Measurements from ENCODE around the gene DEPP1. TPM values are rescaled to one million over a fixed set of nuclear protein-coding genes. Genes with fewer than 3 reads are reported as not detected.

DEPP1 gene
- total and polyA plus RNA-seq, 2 of the 13 experiments (the other 11 are each of a cell fraction or from before 2014, with no cell fraction given), result 14.8 to 270 TPM

DNA sequence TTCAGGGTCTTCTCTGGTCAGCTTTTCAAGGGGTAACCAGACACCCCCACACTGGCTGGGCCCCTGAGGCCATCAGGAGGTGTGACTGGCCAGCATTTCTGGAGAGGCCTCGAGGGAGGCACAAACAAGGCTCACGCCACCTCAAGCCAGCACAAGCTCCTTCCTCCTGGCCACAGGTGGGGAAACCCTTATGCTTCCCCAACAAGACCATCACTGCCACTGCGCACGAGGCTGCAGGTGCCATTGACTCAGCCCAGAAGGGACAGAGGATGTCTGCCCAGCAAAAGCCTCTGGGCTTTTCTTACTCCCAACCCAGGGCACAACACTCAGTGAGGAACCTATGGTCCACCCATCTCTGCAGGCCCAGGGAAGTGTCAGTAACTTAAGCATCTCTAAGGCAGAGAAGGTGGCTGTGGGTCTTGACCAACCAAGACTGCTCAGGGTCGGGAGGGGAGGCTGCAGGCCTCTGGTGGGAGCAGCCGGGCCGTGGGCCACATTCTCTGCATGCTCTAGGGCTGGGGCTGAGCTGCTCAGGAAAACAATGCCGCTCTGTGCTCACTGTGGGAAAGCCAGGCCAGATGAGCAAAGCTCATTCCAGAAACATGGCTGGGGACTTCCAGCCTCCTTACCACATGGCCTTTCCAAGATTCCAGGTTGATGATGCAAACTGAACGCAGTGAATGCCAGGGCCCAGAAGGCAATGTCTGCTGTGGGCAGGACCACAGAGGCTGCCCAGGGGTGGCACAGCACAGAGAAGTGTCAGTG is 43.2 kb downstream of the DEPP1 start (continued):
- TF ChIP-seq, protein P1, sequence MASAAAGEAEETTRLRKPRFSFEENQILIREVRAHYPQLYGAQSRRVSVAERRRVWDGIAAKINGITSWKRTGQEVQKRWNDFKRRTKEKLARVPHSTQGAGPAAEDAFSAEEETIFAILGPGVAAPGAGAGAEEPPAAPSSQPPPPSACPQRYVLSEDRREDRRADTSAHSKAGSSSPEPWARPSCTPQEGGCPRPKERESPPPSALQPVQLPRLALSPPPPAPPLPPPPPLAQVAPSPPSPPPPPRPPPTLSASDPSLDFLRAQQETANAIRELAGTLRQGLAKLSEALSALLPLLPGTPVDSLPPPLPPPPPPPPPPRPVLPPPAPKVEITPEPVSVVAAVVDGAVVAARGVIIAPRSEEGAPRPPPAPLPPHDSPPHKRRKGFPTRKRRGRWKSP (CRISPR knock-in tag; IDR thresholded peaks at IDR 0.05), result peak; percentile 90; the same call in 1 of the 2 replicates
- TF ChIP-seq NCOA5 (CRISPR knock-in tag; IDR thresholded peaks at IDR 0.05) (no peak), JUN (CRISPR knock-in tag; IDR thresholded peaks at IDR 0.05) (peak; percentile 93), SMARCE1 (IDR thresholded peaks at IDR 0.05; ENCODE audit: borderline replicate concordance) (no peak), ZNF788 (CRISPR knock-in tag; IDR thresholded peaks at IDR 0.05; ENCODE audit: borderline replicate concordance) (no peak; the same call in 1 of the 2 replicates), AKAP8 (CRISPR knock-in tag; IDR thresholded peaks at IDR 0.05) (no peak), NFIC (IDR thresholded peaks at IDR 0.05; ENCODE audit: low read length) (no peak), MTA1 (CRISPR knock-in tag; IDR thresholded peaks at IDR 0.05; ENCODE audit: borderline replicate concordance) (peak; percentile 75; the same call in 1 of the 2 replicates)
- TF ChIP-seq, protein P2, sequence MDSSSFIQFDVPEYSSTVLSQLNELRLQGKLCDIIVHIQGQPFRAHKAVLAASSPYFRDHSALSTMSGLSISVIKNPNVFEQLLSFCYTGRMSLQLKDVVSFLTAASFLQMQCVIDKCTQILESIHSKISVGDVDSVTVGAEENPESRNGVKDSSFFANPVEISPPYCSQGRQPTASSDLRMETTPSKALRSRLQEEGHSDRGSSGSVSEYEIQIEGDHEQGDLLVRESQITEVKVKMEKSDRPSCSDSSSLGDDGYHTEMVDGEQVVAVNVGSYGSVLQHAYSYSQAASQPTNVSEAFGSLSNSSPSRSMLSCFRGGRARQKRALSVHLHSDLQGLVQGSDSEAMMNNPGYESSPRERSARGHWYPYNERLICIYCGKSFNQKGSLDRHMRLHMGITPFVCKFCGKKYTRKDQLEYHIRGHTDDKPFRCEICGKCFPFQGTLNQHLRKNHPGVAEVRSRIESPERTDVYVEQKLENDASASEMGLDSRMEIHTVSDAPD (CRISPR knock-in tag; IDR thresholded peaks at IDR 0.05), result peak; percentile 81
- TF ChIP-seq, protein P3, sequence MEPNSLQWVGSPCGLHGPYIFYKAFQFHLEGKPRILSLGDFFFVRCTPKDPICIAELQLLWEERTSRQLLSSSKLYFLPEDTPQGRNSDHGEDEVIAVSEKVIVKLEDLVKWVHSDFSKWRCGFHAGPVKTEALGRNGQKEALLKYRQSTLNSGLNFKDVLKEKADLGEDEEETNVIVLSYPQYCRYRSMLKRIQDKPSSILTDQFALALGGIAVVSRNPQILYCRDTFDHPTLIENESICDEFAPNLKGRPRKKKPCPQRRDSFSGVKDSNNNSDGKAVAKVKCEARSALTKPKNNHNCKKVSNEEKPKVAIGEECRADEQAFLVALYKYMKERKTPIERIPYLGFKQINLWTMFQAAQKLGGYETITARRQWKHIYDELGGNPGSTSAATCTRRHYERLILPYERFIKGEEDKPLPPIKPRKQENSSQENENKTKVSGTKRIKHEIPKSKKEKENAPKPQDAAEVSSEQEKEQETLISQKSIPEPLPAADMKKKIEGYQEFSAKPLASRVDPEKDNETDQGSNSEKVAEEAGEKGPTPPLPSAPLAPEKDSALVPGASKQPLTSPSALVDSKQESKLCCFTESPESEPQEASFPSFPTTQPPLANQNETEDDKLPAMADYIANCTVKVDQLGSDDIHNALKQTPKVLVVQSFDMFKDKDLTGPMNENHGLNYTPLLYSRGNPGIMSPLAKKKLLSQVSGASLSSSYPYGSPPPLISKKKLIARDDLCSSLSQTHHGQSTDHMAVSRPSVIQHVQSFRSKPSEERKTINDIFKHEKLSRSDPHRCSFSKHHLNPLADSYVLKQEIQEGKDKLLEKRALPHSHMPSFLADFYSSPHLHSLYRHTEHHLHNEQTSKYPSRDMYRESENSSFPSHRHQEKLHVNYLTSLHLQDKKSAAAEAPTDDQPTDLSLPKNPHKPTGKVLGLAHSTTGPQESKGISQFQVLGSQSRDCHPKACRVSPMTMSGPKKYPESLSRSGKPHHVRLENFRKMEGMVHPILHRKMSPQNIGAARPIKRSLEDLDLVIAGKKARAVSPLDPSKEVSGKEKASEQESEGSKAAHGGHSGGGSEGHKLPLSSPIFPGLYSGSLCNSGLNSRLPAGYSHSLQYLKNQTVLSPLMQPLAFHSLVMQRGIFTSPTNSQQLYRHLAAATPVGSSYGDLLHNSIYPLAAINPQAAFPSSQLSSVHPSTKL (CRISPR knock-in tag; IDR thresholded peaks at IDR 0.05), result peak; percentile 91
- TF ChIP-seq, protein P4, sequence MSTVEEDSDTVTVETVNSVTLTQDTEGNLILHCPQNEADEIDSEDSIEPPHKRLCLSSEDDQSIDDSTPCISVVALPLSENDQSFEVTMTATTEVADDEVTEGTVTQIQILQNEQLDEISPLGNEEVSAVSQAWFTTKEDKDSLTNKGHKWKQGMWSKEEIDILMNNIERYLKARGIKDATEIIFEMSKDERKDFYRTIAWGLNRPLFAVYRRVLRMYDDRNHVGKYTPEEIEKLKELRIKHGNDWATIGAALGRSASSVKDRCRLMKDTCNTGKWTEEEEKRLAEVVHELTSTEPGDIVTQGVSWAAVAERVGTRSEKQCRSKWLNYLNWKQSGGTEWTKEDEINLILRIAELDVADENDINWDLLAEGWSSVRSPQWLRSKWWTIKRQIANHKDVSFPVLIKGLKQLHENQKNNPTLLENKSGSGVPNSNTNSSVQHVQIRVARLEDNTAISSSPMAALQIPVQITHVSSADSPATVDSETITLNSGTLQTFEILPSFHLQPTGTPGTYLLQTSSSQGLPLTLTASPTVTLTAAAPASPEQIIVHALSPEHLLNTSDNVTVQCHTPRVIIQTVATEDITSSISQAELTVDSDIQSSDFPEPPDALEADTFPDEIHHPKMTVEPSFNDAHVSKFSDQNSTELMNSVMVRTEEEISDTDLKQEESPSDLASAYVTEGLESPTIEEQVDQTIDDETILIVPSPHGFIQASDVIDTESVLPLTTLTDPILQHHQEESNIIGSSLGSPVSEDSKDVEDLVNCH (CRISPR knock-in tag; IDR thresholded peaks at IDR 0.05), result no peak
- TF ChIP-seq, protein P5, sequence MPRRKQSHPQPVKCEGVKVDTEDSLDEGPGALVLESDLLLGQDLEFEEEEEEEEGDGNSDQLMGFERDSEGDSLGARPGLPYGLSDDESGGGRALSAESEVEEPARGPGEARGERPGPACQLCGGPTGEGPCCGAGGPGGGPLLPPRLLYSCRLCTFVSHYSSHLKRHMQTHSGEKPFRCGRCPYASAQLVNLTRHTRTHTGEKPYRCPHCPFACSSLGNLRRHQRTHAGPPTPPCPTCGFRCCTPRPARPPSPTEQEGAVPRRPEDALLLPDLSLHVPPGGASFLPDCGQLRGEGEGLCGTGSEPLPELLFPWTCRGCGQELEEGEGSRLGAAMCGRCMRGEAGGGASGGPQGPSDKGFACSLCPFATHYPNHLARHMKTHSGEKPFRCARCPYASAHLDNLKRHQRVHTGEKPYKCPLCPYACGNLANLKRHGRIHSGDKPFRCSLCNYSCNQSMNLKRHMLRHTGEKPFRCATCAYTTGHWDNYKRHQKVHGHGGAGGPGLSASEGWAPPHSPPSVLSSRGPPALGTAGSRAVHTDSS (CRISPR knock-in tag; conservative IDR thresholded peaks at IDR 0.05), result no peak
